Tibial nerve (tissue), 3 donors: Measurements from ENCODE around the gene PPP2R5B.

Experiments
- CTCF ChIP-seq, 5 experiments: fragments of 200-600 bp in 3 of 5; fragments of 450-650 bp in 2 of 5; sonication (generic) in 3 of 5; IDR thresholded peaks; one replicate each; pipeline ENCODE4 v1.5.1; 2016 to 2019; ENCODE audit warnings: antibody characterized with exemption in 5 of 5, mild to moderate bottlenecking in 3 of 5, moderate library complexity in 2 of 5
- POLR2A ChIP-seq, 2 donors: fragments of 450-650 bp; IDR thresholded peaks; one replicate each; pipeline ENCODE4 v1.6.1; 2017; ENCODE audit warnings: antibody characterized with exemption in 2 of 2, mild to moderate bottlenecking in 2 of 2, moderate library complexity in 2 of 2

GRCh38 chr11:64919627-64920026 lies 4.9 kb upstream of the PPP2R5B start:
- TF ChIP-seq POLR2A (IDR thresholded peaks at IDR 0.05) (no peak), CTCF (IDR thresholded peaks at IDR 0.05) (no peak)
